Hepatocyte (in vitro differentiated cells): ENCODE measurements around the gene SLC39A11.

Source experiments
- EZH2 ChIP-seq: fragments of 200-600 bp; sonication (generic); IDR thresholded peaks from 2 replicates; pipeline ENCODE4 v1.6.1; 2016; ENCODE audit warnings: antibody characterized with exemption, mild to moderate bottlenecking, borderline replicate concordance
- EZH2phosphoT487 ChIP-seq: fragments of 200-600 bp; sonication (generic); IDR thresholded peaks from one replicate; pipeline ENCODE4 v1.6.1; 2018; ENCODE audit warnings: antibody characterized with exemption, mild to moderate bottlenecking, low read depth, moderate library complexity; ENCODE audit not compliant: unreplicated experiment, severe bottlenecking
- TF ChIP-seq, protein P1 (sequence below): fragments of 200-600 bp; sonication (generic); IDR thresholded peaks from 2 replicates; pipeline ENCODE4 v1.5.1; 2016; ENCODE audit warnings: antibody characterized with exemption, mild to moderate bottlenecking; ENCODE audit not compliant: poor library complexity

DNA sequence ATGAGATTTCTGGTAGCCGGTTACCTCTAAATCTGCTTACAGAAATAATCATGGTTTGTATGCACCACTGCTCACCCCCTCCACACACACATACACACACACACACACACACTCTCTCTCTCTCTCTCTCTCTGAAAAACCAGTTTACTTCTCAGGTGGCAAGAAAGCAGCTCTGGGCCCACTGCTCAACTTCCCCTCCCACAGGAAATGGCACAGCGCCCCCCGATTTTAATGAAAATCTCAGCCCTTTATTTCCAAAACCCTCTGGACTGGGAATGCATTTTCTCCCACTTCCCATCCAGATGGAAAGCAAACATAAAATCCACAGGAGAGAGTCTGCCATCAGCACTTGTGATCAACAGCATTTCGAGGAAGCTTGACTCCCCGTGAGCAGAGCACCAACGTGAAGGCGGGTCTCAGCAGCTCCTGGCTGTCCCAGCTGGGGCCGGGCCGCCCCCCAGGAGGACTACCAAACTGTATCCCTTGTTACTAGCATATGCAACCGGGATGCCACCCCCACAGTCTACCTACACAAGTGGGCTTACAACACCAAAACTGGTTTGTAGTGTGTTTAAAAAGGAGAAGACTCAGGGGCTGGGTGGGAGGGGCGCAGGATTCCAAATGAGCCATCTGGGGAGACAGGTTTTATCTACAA is 121.1 kb downstream of the SLC39A11 start:
- TF ChIP-seq, protein P1, sequence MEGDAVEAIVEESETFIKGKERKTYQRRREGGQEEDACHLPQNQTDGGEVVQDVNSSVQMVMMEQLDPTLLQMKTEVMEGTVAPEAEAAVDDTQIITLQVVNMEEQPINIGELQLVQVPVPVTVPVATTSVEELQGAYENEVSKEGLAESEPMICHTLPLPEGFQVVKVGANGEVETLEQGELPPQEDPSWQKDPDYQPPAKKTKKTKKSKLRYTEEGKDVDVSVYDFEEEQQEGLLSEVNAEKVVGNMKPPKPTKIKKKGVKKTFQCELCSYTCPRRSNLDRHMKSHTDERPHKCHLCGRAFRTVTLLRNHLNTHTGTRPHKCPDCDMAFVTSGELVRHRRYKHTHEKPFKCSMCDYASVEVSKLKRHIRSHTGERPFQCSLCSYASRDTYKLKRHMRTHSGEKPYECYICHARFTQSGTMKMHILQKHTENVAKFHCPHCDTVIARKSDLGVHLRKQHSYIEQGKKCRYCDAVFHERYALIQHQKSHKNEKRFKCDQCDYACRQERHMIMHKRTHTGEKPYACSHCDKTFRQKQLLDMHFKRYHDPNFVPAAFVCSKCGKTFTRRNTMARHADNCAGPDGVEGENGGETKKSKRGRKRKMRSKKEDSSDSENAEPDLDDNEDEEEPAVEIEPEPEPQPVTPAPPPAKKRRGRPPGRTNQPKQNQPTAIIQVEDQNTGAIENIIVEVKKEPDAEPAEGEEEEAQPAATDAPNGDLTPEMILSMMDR = no peak
- TF ChIP-seq EZH2 = no peak
- TF ChIP-seq EZH2phosphoT487 = no peak
